GM19467 (cell line): ENCODE measurements around the gene ATP1B1.
"Not testable (repeated sequence)": the region's sequence is repeated elsewhere in the genome, so short reads cannot be mapped to it uniquely, and the experiment has no call there.

Source experiments
- ATAC-seq: cut with Tn5 transposase; IDR thresholded peaks from one replicate; pipeline ENCODE4 v1.9.1; 2021; ENCODE audit warnings: mild to moderate bottlenecking, moderate library complexity; ENCODE audit not compliant: unreplicated experiment

The ATP1B1 gene

DNA sequence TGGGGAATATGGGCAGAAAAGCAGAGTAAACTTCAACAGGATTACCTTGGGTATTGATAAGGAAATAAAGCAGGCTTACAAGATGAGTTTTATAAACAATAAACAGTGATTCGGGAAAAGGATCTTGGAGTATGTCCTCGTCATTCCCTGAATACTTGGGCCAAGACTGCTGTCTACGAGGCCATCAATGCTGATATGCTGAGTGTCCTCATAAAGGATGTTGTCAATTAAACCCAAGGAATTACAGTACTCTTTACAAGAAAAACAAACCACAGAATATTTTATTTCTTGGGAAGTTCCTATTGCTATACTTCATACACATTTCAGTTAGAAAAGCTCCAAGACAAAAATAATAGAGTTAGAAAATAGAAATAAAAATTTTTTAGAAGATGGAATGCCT, 34.9 kb downstream of the ATP1B1 start:
- no peak for ATAC-seq

DNA sequence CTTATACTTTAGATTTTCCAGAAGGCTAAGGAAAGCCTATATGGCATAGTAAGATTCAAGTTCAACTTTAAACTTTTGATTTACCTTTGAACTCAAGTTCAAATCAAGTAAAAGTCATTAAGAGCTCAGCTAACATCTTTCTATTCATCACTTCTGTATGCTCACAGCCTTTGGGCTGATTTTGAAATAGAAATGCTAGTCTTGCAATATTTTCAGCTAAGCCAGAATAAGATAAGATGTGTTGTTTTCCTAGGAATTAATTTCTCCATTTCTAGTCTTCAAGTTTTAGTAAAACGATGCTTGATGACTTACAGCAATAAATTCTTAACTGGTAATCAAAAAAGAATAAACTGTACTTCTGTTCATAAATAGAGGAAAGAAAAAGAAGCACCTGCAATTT, 35.6 kb downstream of the ATP1B1 start:
- no peak for ATAC-seq

DNA sequence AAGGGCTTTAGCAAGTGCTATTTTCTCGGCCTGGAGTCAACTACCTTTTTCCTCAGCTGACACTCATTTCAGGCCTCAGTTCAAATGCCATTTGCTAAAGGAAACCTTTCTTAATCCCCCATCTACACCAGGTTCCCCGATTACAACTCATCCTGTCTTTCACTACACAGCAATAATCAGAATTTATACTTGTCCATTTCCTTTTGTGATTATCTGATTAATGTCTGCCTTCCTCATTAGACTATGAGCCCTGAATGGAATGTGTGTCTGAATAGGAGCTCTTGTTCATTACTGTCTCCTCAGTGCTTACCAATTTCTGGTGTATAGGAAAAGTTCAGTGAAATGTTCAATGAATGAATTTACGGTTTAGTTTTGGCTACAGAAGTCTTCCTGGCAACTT, 36.9 kb downstream of the ATP1B1 start:
- no peak for ATAC-seq

GRCh38 chr1:169143984-169144383, 37.5 kb downstream of the ATP1B1 start:
- ATAC-seq = no peak

GRCh38 chr1:169144941-169145626, 38.6 kb downstream of the ATP1B1 start:
- ATAC-seq = no peak

- ATAC-seq = no peak
Measured at GRCh38 chr1:169146576-169147214, 40.2 kb downstream of the ATP1B1 start.

DNA sequence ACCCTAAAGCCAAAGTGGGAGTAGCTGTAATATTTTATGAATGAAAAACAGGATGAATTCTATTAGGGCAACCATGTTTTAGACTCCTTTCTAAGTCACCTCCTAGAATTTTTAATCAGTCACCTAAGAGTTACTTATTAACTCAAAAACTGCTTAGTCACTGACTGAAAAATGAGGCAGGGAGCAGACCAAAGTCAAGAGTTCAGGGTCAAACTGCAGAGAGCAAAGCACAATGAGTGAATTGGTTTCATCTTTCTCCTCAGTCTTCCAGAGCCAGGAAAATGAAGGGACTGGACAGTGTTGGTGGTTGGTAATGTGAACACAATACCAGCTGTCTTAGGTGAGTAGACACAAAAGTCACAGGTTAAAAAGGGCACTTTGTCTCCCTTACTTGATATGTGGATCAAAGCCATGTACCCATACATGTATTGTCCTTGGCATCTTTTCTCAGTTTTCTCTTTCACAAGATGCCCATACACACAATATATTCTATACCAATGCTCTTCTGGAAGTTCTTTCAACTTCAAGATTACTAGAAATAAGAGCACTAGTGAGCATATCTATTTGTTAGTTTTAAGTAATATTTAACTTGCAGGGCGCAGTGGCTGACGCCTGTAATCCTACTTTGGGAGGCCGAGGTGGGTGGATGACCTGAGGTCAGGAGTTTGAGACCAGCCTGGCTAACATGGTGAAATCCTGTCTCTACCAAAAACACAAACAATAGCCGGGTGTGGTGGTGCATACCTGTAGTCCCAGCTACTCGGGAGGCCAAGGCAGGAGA, 42.2 kb downstream of the ATP1B1 start:
- peak; percentile 60 for ATAC-seq

DNA sequence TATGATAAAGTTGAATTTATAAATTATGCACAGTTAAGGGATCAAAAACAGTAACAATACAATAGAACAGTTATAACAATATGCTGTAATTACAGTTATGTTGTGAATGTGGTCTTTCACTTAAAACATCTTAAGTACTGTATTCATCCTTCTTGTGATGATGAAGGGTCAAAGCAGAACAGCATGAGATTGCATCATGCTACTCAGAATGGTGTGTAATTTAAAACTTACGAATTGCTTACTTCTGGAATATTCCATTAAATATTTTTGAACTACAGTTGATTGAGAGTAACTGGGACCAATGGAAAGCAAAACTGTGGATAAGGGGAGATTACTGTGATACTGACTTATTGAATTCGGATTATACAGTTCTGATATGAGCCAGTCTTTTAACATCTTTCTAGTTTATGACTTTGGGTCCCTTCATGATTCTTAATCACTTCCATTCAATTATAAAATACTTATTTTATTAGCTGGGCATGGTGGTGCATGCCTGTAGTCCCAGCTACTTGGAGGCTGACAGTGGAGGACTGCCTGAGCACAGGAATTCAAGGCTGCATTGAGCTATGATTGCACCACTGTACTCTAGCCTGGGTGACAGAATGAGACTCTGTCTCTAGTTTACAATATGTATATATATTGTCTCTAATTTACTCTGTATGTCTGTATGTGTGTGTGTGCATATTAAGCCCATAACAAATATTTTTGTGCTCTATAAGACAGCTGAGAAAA, 43.2 kb downstream of the ATP1B1 start:
- no peak for ATAC-seq

- ATAC-seq = no peak
Measured at GRCh38 chr1:169150641-169151337, 44.3 kb downstream of the ATP1B1 start.

DNA sequence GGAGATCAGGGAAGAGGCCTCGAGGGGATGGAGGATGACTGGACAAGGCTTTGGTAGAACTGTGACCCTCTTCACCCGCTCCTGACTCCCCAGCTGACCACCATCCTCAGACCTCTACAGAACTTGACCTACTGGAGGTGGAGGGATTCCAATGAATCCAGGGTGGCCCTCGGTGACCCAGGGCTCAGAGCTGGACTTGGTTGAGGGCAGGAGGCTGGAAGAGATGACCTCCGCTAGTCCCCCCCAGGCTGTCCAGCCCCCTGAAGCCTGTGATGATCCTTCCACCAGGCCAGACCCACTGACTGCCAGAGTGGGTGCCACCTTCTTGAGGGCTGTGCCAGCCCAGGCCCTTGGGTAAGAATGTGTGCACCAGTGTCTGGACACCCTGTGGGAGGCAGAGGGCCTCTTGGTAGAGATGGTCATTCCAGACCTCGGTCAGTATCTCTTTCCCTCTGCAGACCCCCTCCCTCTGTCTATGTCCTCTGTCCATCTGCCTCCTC, 44.9 kb downstream of the ATP1B1 start:
- ATAC-seq = no peak

GRCh38 chr1:169155675-169156074, 49.2 kb downstream of the ATP1B1 start:
- ATAC-seq = no peak

DNA sequence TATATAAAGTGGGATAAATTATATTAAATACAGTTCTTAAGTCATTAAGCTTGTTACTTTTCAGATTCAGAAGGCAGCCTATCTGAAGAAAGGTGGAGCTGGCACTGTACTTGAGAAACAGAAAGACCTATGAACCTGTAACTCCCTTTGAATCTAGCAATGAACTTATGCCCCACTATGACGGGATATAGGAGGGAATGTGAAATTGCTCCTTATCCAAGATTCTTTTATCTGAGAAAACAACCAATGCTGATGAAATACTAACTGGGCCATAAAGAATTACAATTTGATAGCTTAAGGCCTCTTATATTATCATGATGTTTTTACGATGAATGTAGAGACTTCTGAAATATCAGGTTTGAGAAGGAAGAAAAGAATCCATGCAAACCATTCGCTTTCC, 50.1 kb downstream of the ATP1B1 start:
- ATAC-seq = no peak

- no peak for ATAC-seq
Measured at GRCh38 chr1:169160845-169161495, 54.5 kb downstream of the ATP1B1 start.

GRCh38 chr1:169161496-169162194, 55.2 kb downstream of the ATP1B1 start:
- peak; percentile 65 for ATAC-seq

- ATAC-seq = no peak
Measured at GRCh38 chr1:169163059-169163458, 56.6 kb downstream of the ATP1B1 start.

DNA sequence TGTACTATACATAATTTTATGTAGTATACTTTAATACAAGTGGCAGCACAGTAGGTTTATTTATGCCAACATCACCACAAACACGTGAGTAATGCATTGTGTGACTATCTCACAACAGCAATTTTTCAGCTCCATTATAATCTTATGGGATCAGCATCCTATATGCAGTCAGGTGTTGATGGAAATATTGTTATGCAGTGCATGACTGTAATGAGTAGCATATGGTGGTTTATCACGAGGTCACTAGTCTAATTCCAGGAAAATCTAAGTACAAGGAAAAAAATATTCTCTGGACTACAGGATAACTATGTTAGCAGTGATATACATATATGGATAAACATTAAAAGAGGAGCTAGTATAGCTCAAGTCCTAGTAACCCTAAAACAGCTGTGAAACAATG, 69.0 kb downstream of the ATP1B1 start:
- ATAC-seq = no peak

DNA sequence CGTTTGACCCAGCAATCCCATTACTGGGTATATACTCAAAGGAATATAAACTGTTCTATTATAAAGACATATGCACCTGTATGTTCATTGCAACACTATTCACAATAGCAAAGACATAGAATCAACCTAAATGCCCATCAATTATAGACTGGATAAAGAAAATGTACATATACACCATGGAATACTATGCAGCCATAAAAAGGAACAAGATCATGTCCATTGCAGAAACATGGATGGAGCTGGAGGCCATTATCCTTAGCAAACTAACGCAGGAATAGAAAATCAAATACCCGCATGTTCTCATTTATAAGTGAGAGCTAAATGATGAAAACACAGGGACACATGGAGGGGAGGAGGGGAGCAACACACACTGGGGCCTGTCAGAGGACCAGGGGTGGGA, 72.9 kb downstream of the ATP1B1 start:
- ATAC-seq = not testable (repeated sequence)

- no peak for ATAC-seq
Measured at GRCh38 chr1:169180174-169180573, 73.7 kb downstream of the ATP1B1 start.
